HCT116 (cell line): ENCODE results near the gene ZNF697.
A peak's percentile ranks its signal among the peaks of the same experiment; 100 is the strongest.

ENCODE experiments used
- ATF3 ChIP-seq: IDR thresholded peaks from 2 replicates; pipeline ENCODE4 v1.6.1; 2012
- CTCF ChIP-seq, 3 experiments: fragments of 200-600 bp in 1 of 3; sonication (generic) in 1 of 3; IDR thresholded peaks in 2 of 3; conservative IDR thresholded peaks in 1 of 3; 2 replicates each; pipeline ENCODE4 v1.5.1; 2012 to 2017; ENCODE audit warnings: low read depth in 2 of 3, low read length in 2 of 3, antibody characterized with exemption in 1 of 3, borderline replicate concordance in 1 of 3, control low read depth in 1 of 3, mild to moderate bottlenecking in 1 of 3, mixed read lengths in 1 of 3, mixed run types in 1 of 3, moderate library complexity in 1 of 3; ENCODE audit not compliant: insufficient read depth in 1 of 3
- EZH2phosphoT487 ChIP-seq: fragments of 200-600 bp; IDR thresholded peaks from 2 replicates; pipeline ENCODE4 v1.6.1; 2018; ENCODE audit warnings: antibody characterized with exemption, borderline replicate concordance
- POLR2AphosphoS5 ChIP-seq: IDR thresholded peaks from 2 replicates; pipeline ENCODE4 v1.6.1; 2011; ENCODE audit warnings: mild to moderate bottlenecking, low read depth, low read length, moderate library complexity
- RAD21 ChIP-seq: IDR thresholded peaks from 2 replicates; pipeline ENCODE4 v1.6.1; 2012; ENCODE audit warnings: low read depth, mild to moderate bottlenecking
- SIN3A ChIP-seq: IDR thresholded peaks from 2 replicates; pipeline ENCODE4 v1.6.1; 2012; ENCODE audit warnings: low read depth
- SP1 ChIP-seq: IDR thresholded peaks from 2 replicates; pipeline ENCODE4 v1.6.1; 2012; ENCODE audit warnings: low read depth

GRCh38 chr1:119611701-119612113, 36.4 kb downstream of the ZNF697 start:
- no peak for TF ChIP-seq POLR2AphosphoS5
- peak; percentile 89 to 98 (median 97) for TF ChIP-seq CTCF (IDR thresholded peaks at IDR 0.05 in 2 of 3, conservative IDR thresholded peaks at IDR 0.05 in 1 of 3; ENCODE audit: borderline replicate concordance in 1 of 3, insufficient read depth in 1 of 3, low read depth in 2 of 3, low read length in 2 of 3)
- TF ChIP-seq SIN3A = no peak
- no peak for TF ChIP-seq ATF3
- TF ChIP-seq EZH2phosphoT487 = no peak
- TF ChIP-seq RAD21 = peak; percentile 89
- no peak for TF ChIP-seq SP1
